SK-N-SH (cell line): Measurements from ENCODE around the gene LRMDA.
"Not testable (repeated sequence)": the region's sequence is repeated elsewhere in the genome, so short reads cannot be mapped to it uniquely, and the experiment has no call there.

Source experiments
- CHD2 ChIP-seq: fragments of 150-350 bp; IDR thresholded peaks from 2 replicates; pipeline ENCODE4 v1.6.1; 2018; ENCODE audit warnings: low read length; ENCODE audit not compliant: partially characterized antibody
- CTCF ChIP-seq: fragments of 200-600 bp; sonication (generic); IDR thresholded peaks from 2 replicates; pipeline ENCODE4 v1.6.1; 2017; ENCODE audit warnings: antibody characterized with exemption, mild to moderate bottlenecking, moderate library complexity
- MEF2A ChIP-seq: IDR thresholded peaks from 2 replicates; pipeline ENCODE4 v1.4.0; 2012; ENCODE audit warnings: low read depth, borderline replicate concordance
- NFIC ChIP-seq: IDR thresholded peaks from 2 replicates; pipeline ENCODE4 v1.4.0; 2012; ENCODE audit warnings: borderline replicate concordance
- SIN3A ChIP-seq: IDR thresholded peaks from 2 replicates; pipeline ENCODE4 v1.6.1; 2012; ENCODE audit warnings: low read depth, mild to moderate bottlenecking, low read length, moderate library complexity, borderline replicate concordance

- TF ChIP-seq MEF2A, CTCF, SIN3A, CHD2, NFIC: not testable (repeated sequence)
These were observed 1153.0 kb downstream of the LRMDA start for GRCh38 chr10:76584466-76584865.
